Activated CD8-positive, alpha-beta memory T cell treated with anti-CD3 and anti-CD28 coated beads, Interleukin-2, amount 50 U/mL, for 1 hour (primary cell): Measurements from ENCODE around the gene PEX10.
"Not testable (repeated sequence)": the region's sequence is repeated elsewhere in the genome, so short reads cannot be mapped to it uniquely, and the experiment has no call there.

Experiments
- DNase-seq: peaks from one replicate; pipeline ENCODE4 v3.0.0-alpha.2; 2020; ENCODE audit errors: extremely low read depth

The PEX10 gene

GRCh38 chr1:2443277-2444137 is 31.1 kb upstream of the PEX10 start:
- no peak for DNase-seq

DNA sequence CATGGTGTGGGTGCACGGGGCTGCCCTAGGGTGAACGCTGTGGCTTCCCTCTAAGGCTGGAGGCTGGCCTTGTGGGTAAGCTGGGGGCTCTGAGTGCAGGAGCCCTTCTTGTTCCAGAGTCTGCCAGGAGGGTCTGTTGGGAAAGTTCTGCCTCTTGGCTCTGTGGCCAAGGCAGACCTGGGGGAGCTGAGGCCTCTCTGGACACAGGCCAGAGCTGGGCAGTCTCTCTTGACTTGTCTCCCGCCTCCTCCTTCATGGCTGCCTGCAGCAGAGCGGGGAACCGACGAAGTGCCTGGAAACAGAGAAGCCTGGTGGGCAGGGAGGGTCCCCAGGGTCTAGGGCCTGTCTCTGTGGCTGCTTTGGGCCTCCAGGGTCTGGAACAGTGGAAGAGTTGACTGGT is 30.3 kb upstream of the PEX10 start:
- DNase-seq: no peak

DNA sequence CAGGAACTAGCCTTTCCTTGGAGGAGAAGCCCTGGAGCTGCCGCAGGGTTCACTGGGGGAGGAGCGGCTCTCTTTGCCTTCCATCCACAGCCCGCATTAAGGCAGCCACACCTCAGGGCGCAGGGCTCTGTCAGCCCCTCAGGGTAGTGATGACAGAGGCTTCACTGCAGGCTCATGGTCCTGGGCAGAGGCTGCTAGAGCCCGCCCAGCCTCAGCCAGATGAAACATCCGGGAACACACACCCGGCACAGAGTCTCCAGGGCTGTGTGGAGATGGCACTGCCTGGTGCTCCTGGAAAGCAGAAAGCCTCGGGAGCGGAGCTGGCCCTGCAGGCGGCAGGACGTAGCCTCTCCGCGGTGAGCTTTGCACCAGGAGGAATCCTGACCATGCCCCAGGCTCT is 29.4 kb upstream of the PEX10 start:
- no peak for DNase-seq

DNA sequence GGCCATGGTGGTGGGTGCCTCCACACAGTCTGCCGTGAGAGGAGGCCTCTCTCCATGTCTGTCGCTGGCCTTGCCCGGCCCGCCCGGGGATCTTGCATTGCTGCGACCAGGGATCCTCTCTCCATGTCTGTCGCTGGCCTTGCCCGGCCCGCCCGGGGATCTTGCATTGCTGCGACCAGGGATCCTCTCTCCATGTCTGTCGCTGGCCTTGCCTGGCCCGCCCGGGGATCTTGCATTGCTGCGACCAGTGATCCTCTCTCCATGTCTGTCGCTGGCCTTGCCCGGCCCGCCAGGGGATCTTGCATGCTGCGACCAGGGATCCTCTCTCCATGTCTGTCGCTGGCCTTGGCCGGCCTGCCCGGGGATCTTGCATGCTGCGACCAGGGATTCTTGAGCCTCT is 28.0 kb upstream of the PEX10 start:
- DNase-seq: not testable (repeated sequence)

DNA sequence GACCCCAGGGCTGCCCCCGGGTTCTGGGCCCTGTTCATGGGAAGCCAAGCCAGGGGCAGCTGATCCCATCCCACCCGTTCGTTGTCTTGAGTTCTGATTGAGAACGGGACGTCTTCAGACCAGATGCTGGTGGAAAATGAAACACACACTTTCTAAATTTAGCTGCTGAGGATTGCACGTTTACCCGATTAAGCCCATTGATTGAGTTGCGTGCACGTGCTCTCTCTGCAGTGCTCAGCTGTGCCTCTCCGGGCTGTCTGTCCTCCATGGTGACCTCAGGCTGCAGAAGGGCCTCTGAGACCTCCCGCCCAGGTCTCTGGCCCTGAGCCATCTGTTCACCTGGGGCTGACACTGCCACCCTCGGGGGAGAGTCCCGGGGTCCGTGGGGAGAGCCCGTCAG is 27.0 kb upstream of the PEX10 start:
- no peak for DNase-seq

DNA sequence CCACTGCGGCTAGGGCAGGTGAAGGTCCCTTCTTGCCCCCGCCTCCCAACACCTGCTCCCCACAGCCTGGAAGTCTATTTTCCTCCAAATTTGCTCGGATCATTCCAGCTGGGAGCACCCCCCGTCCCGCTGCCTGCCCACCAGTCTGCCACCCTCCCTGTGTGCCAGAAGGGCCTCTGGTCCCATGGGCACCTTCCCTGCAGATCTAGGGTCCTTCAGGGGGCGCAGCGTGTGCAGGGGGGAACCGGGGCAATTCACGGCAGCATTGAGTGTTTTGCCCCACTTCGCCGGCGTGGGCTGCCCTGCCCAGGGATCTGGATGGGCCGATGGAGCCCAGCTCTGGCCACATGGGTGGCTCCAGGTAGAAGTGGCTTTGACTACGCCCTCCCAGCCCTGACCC is 26.3 kb upstream of the PEX10 start:
- no peak for DNase-seq

DNA sequence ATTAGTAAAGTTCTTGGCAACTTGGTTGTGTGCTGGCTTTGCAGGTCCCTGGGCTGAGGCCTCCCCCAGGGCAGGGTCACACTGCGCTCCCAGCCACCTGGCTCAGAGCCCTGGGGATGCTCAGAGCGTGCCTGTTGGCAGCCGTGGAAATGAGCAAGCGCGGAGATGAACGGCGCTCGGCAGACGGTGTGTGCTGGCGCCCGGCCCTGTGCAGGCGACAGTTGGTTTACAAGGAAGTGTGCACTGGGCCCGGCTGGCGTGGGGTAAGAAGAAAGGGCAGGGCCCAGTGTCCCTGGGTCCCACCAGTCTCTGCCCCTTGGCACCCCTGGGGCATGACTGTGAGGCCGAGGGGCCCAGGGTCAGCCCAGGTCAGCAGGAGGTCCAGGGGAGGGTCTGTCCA is 25.7 kb upstream of the PEX10 start:
- DNase-seq: no peak

- DNase-seq: no peak
These were observed 25.3 kb upstream of the PEX10 start for GRCh38 chr1:2437617-2438016.

- no peak for DNase-seq
These were observed 24.5 kb upstream of the PEX10 start for GRCh38 chr1:2436876-2437275.

DNA sequence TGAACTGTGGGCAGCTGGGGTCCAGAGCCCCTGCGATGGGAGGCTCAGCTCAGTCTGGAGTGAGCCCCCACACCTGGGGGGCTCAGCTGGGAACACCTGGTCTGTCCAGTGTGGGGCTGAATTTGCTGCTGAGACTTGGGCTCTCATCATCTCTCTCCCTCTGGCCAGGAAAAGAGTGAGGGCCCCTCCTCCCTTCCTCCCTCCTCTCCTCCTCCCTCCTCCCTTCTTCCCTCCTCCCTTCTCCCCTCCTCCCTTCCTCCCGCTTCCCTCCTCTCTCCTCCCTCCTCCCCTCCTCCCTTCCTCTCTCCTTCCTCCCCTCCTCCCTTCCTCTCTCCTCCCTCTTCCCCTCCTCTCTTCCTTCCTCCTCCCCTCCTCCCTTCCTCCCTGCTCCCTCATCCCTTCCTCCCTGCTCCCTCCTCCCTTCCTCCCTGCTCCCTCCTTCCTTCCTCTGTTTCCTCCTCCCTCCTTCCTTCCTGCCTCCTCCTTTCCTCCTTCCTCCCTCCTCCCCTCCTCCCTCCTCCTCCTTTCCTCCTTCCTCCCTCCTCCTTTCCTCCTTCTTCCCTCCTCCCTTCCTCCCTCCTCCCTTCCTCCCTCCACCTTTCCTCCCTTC is 23.5 kb upstream of the PEX10 start:
- no peak for DNase-seq

GRCh38 chr1:2435091-2435490 is 22.7 kb upstream of the PEX10 start:
- no peak for DNase-seq

GRCh38 chr1:2433936-2434655 is 21.7 kb upstream of the PEX10 start:
- DNase-seq: no peak

DNA sequence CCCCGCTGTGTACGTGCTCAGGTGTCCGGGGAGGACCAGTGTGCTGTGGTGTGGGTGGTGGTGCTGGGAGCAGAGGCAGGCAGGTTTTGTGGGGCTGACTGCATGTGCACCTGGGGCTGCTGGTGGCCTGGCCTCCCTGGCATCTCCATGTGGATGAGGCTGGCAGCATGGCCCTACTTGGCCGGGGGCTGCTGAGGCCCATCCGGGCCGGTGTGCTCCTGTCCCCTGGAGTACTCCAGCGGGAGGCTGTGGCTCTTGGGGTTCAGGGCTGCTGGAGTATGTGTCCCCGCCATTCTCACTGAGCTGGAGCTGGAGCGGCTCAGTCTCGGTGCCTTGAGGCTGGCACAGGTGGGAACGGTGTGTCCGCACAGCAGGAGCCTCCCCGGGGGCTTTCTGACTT is 20.8 kb upstream of the PEX10 start:
- no peak for DNase-seq

DNA sequence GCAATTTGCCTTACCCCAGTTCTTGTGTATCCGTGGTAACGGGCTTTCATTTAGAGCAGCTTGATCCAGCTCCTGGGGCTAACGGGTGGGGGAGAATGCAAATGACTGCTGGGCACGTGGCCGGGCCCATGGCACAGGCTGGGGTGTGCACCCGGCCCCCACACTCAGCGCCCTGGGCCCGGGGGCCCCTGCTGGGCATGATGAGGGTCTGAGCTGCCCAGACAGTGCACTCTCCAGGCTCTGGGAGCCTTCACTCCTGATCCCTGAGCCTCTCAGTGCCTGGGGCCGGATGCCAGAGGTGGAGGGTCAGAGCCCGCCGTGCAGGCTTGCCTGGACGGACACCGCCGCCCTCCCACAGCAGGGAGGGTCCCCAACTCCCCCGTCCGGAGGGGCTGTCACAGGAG is 20.1 kb upstream of the PEX10 start:
- DNase-seq: no peak

GRCh38 chr1:2431518-2431917 is 19.2 kb upstream of the PEX10 start:
- no peak for DNase-seq

- no peak for DNase-seq
These were observed 18.7 kb upstream of the PEX10 start for GRCh38 chr1:2431103-2431502.

DNA sequence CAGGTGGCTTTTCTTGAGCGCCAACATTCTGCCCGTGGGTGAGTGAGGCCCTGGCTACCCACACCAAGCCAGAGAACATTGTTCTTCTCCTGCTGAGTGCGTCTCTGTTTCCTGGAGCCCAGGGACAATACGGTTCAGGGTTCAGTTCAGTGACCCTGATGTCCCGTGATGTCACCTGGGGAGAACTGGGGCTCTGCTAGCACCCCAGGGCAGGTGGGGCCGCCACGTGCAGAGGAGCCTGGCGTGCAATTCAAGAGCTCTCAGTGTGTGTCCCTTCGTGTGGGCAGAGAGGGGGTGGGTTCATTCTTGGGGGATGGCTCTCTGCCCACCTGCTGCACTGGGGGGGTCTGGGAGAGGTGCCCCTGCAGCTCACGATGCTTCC is 18.2 kb upstream of the PEX10 start:
- no peak for DNase-seq

GRCh38 chr1:2429780-2430591 is 17.6 kb upstream of the PEX10 start:
- no peak for DNase-seq

- no peak for DNase-seq
These were observed 16.1 kb upstream of the PEX10 start for GRCh38 chr1:2428490-2428889.

DNA sequence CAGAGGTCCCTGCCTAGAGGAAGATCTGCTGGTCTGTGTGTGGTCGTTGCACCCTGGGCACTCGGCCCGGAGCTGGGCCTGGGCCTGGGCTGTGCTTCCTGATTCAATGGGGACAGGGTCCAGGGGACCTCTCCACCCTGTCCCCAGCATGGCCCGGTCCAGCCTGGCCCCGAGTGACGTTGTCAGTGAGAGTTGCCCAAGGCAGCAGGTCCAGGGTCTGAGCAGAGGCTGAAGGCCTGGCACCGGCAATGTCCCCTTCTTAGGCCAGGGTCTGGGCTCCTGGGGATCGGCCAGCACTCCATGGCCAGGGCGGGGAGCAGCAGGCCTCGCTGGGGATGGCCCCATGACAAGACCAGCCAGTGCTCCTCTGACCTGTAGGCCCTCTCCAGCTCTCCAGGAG is 15.6 kb upstream of the PEX10 start:
- DNase-seq: no peak

DNA sequence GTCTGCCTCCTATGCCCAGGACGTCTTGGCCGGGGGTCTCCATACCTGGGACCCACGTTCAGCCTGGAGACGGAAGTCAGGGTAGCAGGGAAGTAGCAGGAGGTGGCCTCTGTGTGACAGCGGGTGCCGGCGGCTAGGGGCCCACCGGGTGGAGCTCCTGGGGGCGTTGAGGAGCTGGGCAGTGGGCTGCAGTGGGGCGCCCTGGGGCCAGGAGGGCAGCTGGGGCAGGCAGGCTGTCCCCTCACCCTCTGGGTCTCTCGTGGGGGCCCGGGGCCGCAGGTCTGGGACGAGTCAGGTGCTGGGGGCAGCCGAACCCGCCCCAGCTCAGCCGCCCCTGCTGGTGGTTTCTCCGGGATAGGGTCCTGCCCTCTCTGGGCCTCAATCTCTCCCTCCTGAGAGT is 14.7 kb upstream of the PEX10 start:
- no peak for DNase-seq

GRCh38 chr1:2426540-2426939 is 14.2 kb upstream of the PEX10 start:
- no peak for DNase-seq
